GM12878 (cell line): ENCODE results near the gene DNAJC3.

Source experiments
- ATF3 ChIP-seq: IDR thresholded peaks from 2 replicates; pipeline ENCODE4 v1.6.1; 2011; ENCODE audit warnings: low read depth, mild to moderate bottlenecking, low read length, moderate library complexity, borderline replicate concordance; ENCODE audit errors: extremely low read depth
- CTCF ChIP-seq, 3 experiments: IDR thresholded peaks in 2 of 3; conservative IDR thresholded peaks in 1 of 3; 2 replicates each; pipeline ENCODE4 v1.5.1; 2011; ENCODE audit warnings: low read depth in 3 of 3, low read length in 3 of 3, mild to moderate bottlenecking in 3 of 3, control low read depth in 2 of 3, moderate library complexity in 2 of 3, inconsistent platforms in 1 of 3, mixed read lengths in 1 of 3; ENCODE audit not compliant: control insufficient read depth in 2 of 3, insufficient read depth in 1 of 3; ENCODE audit errors: extremely low read depth in 1 of 3
- FOXM1 ChIP-seq: IDR thresholded peaks from 2 replicates; pipeline ENCODE4 v1.6.1; 2012; ENCODE audit warnings: low read depth, mild to moderate bottlenecking, inconsistent platforms, low read length, moderate library complexity
- NFYB ChIP-seq: IDR thresholded peaks from 2 replicates; pipeline ENCODE4 v1.6.1; 2011; ENCODE audit warnings: low read depth, mild to moderate bottlenecking, low read length, improper control_type of control experiment, moderate library complexity; ENCODE audit not compliant: insufficient read depth
- NRF1 ChIP-seq: conservative IDR thresholded peaks from 2 replicates; pipeline ENCODE4 v1.6.1; 2011; ENCODE audit warnings: mild to moderate bottlenecking, low read depth, low read length, improper control_type of control experiment
- RCOR1 ChIP-seq: conservative IDR thresholded peaks from 2 replicates; pipeline ENCODE4 v1.6.1; 2012; ENCODE audit warnings: low read depth, low read length, improper control_type of control experiment
- TARDBP ChIP-seq: IDR thresholded peaks from 2 replicates; pipeline ENCODE4 v1.6.1; 2016; ENCODE audit warnings: borderline replicate concordance
- ZNF207 ChIP-seq: fragments of 450-650 bp; IDR thresholded peaks from 2 replicates; pipeline ENCODE4 v1.6.1; 2014; ENCODE audit warnings: antibody characterized with exemption, mild to moderate bottlenecking, borderline replicate concordance

GRCh38 chr13:95676762-95677563, at the start of gene DNAJC3:
- TF ChIP-seq ATF3 (no peak), NFYB (peak; percentile 84; the same call in 1 of the 2 replicates), CTCF (IDR thresholded peaks at IDR 0.05 in 2 of 3, conservative IDR thresholded peaks at IDR 0.05 in 1 of 3; ENCODE audit: control insufficient read depth in 2 of 3, extremely low read depth in 1 of 3, insufficient read depth in 1 of 3, low read depth in 3 of 3, low read length in 3 of 3) (no peak), TARDBP (no peak), ZNF207 (no peak), RCOR1 (no peak), NRF1 (peak; percentile 61), FOXM1 (no peak)
